GM12874 (cell line): ENCODE data around the gene TBX20.

Source experiments
- TF ChIP-seq, protein P1 (sequence below): IDR thresholded peaks from 2 replicates; pipeline ENCODE4 v1.5.1; 2011; ENCODE audit warnings: low read depth, mild to moderate bottlenecking, control low read depth, low read length, moderate library complexity; ENCODE audit not compliant: insufficient read depth

The TBX20 gene

DNA sequence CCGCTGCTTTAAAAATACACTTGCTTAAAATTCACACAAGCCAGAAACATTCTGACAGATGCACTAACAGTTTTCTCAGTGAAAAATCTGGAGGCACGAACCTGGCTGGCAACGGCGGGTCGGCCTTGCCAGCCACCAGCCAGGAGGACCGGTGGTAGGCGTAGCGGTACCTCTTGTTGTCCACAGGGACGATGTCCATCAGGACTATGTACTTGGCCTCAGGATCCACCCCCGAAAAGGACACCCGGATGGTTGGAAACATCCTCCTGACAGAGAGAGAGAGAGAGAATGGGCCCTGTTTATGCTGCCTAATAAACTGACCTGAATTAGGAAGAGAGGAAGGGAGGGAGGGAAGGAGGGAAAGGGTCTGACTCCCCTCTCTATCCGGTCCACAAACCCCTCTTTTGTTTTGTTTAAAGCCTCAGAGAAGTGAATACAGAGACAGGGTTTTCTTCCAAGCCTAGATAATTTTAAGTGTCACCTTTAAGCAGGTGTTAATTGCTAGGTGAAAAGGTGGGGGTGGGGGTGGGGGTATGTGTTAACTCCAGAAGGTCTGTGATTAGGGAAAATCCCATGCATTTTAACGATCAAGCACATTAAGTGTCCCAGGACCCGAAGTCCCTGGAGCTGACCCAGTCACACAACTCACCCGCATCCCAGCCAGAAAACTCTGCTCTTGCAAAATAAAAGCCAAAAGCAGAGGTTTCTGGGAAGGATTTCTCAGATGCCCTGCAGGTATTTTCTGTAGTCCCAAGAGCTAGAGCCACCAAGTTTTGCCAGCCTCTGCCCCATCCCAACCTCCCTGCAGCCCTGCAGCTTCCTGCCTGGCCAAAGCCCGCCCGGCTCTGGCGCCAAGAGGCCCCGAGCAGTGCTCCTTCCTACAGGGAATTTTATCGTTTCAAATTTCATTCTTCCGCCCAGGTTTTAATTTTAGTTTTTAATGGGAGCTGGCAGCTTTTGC lies 5.0 kb downstream of the TBX20 start:
- TF ChIP-seq, protein P1, sequence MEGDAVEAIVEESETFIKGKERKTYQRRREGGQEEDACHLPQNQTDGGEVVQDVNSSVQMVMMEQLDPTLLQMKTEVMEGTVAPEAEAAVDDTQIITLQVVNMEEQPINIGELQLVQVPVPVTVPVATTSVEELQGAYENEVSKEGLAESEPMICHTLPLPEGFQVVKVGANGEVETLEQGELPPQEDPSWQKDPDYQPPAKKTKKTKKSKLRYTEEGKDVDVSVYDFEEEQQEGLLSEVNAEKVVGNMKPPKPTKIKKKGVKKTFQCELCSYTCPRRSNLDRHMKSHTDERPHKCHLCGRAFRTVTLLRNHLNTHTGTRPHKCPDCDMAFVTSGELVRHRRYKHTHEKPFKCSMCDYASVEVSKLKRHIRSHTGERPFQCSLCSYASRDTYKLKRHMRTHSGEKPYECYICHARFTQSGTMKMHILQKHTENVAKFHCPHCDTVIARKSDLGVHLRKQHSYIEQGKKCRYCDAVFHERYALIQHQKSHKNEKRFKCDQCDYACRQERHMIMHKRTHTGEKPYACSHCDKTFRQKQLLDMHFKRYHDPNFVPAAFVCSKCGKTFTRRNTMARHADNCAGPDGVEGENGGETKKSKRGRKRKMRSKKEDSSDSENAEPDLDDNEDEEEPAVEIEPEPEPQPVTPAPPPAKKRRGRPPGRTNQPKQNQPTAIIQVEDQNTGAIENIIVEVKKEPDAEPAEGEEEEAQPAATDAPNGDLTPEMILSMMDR, result no peak

- TF ChIP-seq, protein P1, result no peak
These were observed 7.1 kb downstream of the TBX20 start for GRCh38 chr7:35246819-35247218.

DNA sequence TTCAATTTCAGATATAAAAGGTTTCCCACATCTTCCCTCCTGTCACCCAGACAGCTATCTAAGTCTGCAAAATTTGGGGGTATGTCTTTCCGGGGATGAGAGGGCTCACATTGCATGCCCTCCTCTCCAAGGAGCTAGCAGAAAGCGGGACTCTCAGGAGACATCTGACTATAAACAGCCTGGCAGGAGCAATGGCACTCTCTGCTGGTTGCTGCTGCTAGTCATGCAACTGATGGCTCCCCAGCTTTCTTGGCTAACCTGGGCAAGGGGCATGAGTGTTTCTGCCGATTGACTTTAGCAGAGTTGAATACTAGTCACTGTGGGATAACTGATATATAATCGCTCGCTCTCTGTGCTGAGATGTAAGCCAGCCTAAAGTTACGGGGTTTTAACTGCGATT lies 12.0 kb downstream of the TBX20 start:
- TF ChIP-seq, protein P1, result no peak

DNA sequence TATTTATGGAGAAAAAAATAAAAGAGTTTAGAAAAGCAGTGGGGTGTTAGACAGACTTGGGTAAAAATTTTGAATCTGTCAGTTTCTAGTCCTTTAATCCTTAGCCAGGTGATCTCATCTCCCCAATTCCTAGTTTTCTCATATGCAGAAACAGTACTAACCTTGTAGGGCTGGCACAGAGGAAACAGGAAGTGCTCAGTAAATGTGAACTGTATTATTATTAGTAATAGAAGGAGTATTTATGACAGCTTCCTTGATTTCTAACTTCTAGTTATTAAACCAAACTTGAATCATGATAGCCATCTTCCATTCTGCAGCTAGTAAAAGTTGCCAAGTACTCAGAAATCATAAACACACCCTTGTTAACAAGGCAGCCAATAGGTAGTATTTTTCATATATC lies 12.5 kb downstream of the TBX20 start:
- TF ChIP-seq, protein P1, result no peak

GRCh38 chr7:35232994-35233393 lies 20.9 kb downstream of the TBX20 start:
- TF ChIP-seq, protein P1, result no peak

DNA sequence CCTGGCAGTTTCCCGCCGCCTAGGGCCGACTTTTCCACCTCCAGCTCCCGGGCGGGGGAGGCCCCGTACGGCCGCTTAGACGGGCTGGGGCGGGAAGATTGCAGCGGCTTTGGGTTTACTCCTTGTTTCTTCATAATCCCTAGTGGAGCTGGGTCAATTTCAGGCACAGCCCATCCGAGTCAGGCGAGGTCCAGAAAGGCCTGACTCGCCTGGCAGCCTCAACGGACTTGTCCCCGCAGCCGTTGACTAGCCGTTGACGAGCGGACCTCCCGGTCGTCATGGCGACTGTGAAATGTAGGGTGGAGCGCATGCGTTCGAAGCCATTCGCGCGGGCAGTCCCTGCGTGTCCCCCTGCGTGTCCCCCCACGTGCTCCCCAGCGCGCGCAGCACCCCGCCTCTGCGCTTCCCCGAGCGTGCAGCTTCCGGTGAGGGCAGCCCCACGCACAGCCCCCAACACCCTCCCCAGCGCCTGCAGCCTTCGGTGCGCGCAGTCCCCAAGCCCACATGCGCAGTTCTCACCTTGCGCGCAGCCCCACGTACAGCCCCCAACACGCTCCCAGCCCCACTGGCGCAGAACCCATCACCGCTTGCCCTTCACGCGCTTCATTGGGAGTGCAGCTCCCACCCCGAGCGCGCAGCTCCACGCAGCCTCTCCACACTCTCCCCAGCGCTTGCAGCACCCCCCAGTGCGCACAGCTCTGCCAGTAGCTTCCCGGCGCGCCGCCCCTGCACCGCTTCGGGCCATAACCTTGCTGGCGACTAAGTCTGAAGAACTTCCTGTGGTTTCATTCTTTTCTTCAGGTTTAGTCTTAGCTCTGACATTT lies 67.8 kb downstream of the TBX20 start:
- TF ChIP-seq, protein P1, result no peak
